GM19468 (cell line): ENCODE data around the gene SAMHD1.
"Not testable (repeated sequence)": the region's sequence is repeated elsewhere in the genome, so short reads cannot be mapped to it uniquely, and the experiment has no call there.

Source experiments
- ATAC-seq: cut with Tn5 transposase; IDR thresholded peaks from one replicate; pipeline ENCODE4 v1.9.1; 2021; ENCODE audit warnings: mild to moderate bottlenecking, moderate library complexity, moderate number of reproducible peaks; ENCODE audit not compliant: unreplicated experiment; ENCODE audit errors: extremely low read depth

SAMHD1 gene

GRCh38 chr20:36878941-36879340 is 72.6 kb downstream of the SAMHD1 start:
- no peak for ATAC-seq

GRCh38 chr20:36876473-36876833 is 75.1 kb downstream of the SAMHD1 start:
- no peak for ATAC-seq

- ATAC-seq = no peak
Measured at GRCh38 chr20:36875702-36876472, 75.6 kb downstream of the SAMHD1 start, which contains the start of gene TLDC2. Gene TLDC2, plus strand, starts transcription at chr20:36876138. Its CDS starts 37 bp downstream, at chr20:36876175.

- ATAC-seq = not testable (repeated sequence)
Measured at GRCh38 chr20:36875093-36875492, 76.4 kb downstream of the SAMHD1 start.

- ATAC-seq = no peak
Measured at GRCh38 chr20:36873498-36874189, 77.9 kb downstream of the SAMHD1 start.

- ATAC-seq = no peak
Measured at GRCh38 chr20:36872852-36873251, 78.7 kb downstream of the SAMHD1 start.

- no peak for ATAC-seq
Measured at GRCh38 chr20:36871640-36872570, 79.6 kb downstream of the SAMHD1 start.

- no peak for ATAC-seq
Measured at GRCh38 chr20:36866681-36867495, 84.6 kb downstream of the SAMHD1 start.

GRCh38 chr20:36866164-36866563 is 85.3 kb downstream of the SAMHD1 start:
- no peak for ATAC-seq

- ATAC-seq = no peak
Measured at GRCh38 chr20:36865861-36866149, 85.7 kb downstream of the SAMHD1 start.

- no peak for ATAC-seq
Measured at GRCh38 chr20:36865076-36865860, 86.2 kb downstream of the SAMHD1 start.

- peak; percentile 27 for ATAC-seq
Measured at GRCh38 chr20:36862857-36863668, 88.4 kb downstream of the SAMHD1 start.

- ATAC-seq = no peak
Measured at GRCh38 chr20:36861875-36862801, 89.4 kb downstream of the SAMHD1 start.

- no peak for ATAC-seq
Measured at GRCh38 chr20:36861625-36861874, 90.0 kb downstream of the SAMHD1 start.

- ATAC-seq = no peak
Measured at GRCh38 chr20:36860811-36861624, 90.5 kb downstream of the SAMHD1 start.

- ATAC-seq = no peak
Measured at GRCh38 chr20:36860339-36860738, 91.2 kb downstream of the SAMHD1 start.
